Esophagus muscularis mucosa (tissue), 4 donors: ENCODE data around the gene KATNB1.

Source experiments
- CTCF ChIP-seq, 3 experiments: fragments of 200-600 bp in 2 of 3; fragments of 450-650 bp in 1 of 3; sonication (generic) in 2 of 3; IDR thresholded peaks; one replicate each; pipeline ENCODE4 v1.5.1; 2017 to 2019; ENCODE audit warnings: antibody characterized with exemption in 3 of 3, mild to moderate bottlenecking in 2 of 3, moderate library complexity in 1 of 3
- EP300 ChIP-seq: sonication (generic); formaldehyde crosslinking; IDR thresholded peaks from one replicate; pipeline ENCODE4 v1.6.1; 2017; ENCODE audit warnings: antibody characterized with exemption
- POLR2A ChIP-seq: fragments of 450-650 bp; IDR thresholded peaks from one replicate; pipeline ENCODE4 v1.6.1; 2017; ENCODE audit warnings: antibody characterized with exemption, moderate library complexity, mild to moderate bottlenecking, low read depth

DNA sequence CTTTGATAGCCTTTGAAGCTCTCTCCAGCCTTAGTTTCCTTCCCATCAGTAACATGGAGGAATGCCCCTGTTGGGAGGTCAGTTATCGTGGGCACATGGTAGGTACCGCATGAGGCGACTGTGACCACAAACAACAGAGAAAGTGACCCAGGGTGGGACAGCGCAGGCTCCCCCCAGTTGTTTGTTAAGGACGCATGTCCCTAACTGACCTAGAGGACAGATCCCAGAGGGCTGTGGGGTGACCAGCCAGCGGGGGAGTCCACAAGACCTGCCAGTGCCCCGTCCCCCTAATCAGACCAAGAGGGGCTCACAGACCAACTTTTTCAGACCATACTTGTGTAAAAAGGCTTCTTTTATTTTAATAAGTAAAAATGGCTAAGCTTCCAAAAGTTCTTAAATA is 22.3 kb downstream of the KATNB1 start:
- no peak for TF ChIP-seq CTCF (IDR thresholded peaks at IDR 0.05)
- TF ChIP-seq POLR2A = no peak
- no peak for TF ChIP-seq EP300
